Measurements from ENCODE around the gene MCRIP1. TPM values are rescaled to one million over a fixed set of nuclear protein-coding genes. Genes with fewer than 3 reads are reported as not detected.

MCRIP1 gene
- total RNA-seq, 3 donors from 2014 or later: 21.2 to 80.2 (median 38.7) TPM

DNA sequence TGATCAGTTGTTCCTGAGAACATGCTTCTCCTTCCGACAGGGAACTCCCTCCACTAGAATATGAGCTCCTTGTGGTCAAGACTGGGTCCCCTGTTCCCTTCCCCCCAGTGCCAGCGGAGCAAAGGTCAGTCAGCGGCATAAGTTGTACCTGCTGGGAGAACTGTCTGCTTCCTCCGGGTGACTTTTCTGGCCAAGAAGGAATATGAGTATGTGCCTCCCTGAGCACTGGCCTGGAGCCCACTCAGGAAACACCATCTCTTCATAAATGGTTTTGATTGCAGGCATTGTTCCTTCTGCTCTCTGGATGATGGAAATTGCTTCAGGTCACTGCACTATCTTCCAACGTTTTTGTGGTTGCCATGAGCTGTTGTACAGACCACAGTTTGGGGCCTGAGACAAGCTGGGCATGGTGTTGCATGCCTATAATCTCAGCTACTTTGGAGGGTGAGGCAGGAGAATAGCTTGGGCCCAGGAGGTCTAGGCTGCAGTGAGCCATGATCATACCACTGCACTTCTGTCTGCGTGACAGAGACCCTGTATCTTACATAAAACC, 30.1 kb upstream of the MCRIP1 start:
- intact Hi-C loops (cut with DNase I, micrococcal nuclease): no loop called here
- TF ChIP-seq CTCF (IDR thresholded peaks at IDR 0.05): no peak
- Histone ChIP-seq H3K4me3 (no peak overlapping the region), H3K36me3 (ENCODE audit: low read depth) (no peaks in the 10 kb centered on the region), H3K4me1 (ENCODE audit: low read depth) (peaks cover 69% of the 10 kb centered on the region), H3K9me3 (no peaks in the 10 kb centered on the region)
- no peak for ATAC-seq
- DNase-seq: no peak

GRCh38 chr17:81860756-81861568, 27.9 kb upstream of the MCRIP1 start:
- Histone ChIP-seq H3K36me3 (ENCODE audit: low read depth) (no peaks in the 10 kb centered on the region), H3K4me3 (peak overlapping the region; percentile 96), H3K9me3 (no peaks in the 10 kb centered on the region), H3K4me1 (ENCODE audit: low read depth) (peaks cover 62% of the 10 kb centered on the region)
- TF ChIP-seq CTCF (IDR thresholded peaks at IDR 0.05): peak; percentile 33
- DNase-seq: peak; percentile 99 to 100 (median 99)
- intact Hi-C loops (cut with DNase I, micrococcal nuclease): no loop called here
- peak; percentile 85 for ATAC-seq

DNA sequence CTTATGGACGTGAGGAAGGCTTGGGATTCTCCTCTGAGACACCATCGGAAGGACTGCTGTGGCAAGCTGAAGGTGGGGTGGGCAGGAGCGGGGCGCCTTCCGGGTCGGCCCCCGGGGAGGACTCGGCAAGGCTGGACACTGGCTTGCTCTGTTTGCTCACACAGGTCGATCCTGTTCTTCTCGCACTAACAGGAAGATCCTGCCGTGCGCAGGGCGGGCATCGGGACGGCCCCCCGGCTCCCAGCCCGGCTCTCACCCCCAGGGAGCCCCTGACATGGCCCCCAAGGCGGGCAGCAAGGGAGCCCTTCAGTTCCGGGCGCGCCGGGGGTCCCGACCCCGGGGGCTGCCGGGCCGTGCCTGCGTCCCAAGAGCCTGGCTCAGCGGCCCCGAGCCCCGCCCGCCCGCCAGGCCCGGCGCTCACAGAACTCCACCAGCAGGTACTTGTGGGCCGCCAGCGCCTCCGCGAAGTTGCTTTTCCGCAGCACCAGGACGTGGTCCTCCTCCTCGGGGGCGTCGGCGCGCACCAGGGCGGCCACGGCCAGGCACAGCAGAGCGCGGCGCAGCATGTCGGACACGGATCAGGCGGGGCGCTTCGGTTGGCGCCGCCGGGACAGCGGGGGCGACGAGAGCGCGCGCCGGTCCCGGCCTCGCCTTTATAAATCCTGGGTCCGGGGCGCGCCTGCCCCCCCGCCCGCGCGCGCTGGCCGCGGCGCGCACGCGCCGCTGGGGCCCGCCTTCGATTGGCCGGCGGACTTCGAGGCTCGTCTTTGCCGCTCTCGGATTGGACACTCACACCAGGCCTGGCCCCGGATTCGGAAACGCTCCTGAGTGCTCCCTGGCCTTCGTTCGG, 27.0 kb upstream of the MCRIP1 start, which contains the start of gene P4HB:
TSS of gene P4HB (minus strand) at position 630 of the 850 bp plus-strand sequence. CDS start at position 566, 64 bp downstream.
- H3K36me3 ChIP-seq (ENCODE audit: low read depth): peaks cover 1% of the 10 kb centered on the region
- DNase-seq (peak in 2 of 3 donors; percentile 41 to 68), ATAC-seq (peak; percentile 81)
- no peaks in the 10 kb centered on the region for H3K9me3 ChIP-seq
- H3K4me1 ChIP-seq (ENCODE audit: low read depth): peaks cover 55% of the 10 kb centered on the region
- TF ChIP-seq CTCF (IDR thresholded peaks at IDR 0.05): no peak
- peak within 1 kb of the TSS; percentile 96 for H3K4me3 ChIP-seq
- intact Hi-C loops (cut with DNase I, micrococcal nuclease): no loop called here

- no peak for DNase-seq
- no peak for TF ChIP-seq CTCF (IDR thresholded peaks at IDR 0.05)
- Histone ChIP-seq H3K4me3 (peak overlapping the region; percentile 96), H3K36me3 (ENCODE audit: low read depth) (peaks cover 8% of the 10 kb centered on the region), H3K9me3 (no peaks in the 10 kb centered on the region), H3K4me1 (ENCODE audit: low read depth) (peaks cover 46% of the 10 kb centered on the region)
- intact Hi-C loops (cut with DNase I, micrococcal nuclease): no loop called here
- no peak for ATAC-seq
Observed at GRCh38 chr17:81858967-81859905, 26.1 kb upstream of the MCRIP1 start.

All from mucosa of descending colon (tissue), 3 donors.